Progenitor cell of endocrine pancreas (in vitro differentiated cells): ENCODE results near the gene MROH7. TPM values are rescaled to one million over a fixed set of nuclear protein-coding genes. Genes with fewer than 3 reads are reported as not detected.

ENCODE experiments used
- DNase-seq: peaks from one replicate; pipeline ENCODE4 v3.0.0; 2021; ENCODE audit warnings: low spot score; ENCODE audit not compliant: unreplicated experiment
- H3K27ac Mint-ChIP-seq: 2 replicates; pipeline ENCODE4 v1.8.0; 2021; ENCODE audit warnings: mild to moderate bottlenecking, moderate library complexity, mixed read lengths
- H3K27me3 Mint-ChIP-seq: 2 replicates; pipeline ENCODE4 v1.8.0; 2021; ENCODE audit warnings: mixed read lengths
- H3K36me3 Mint-ChIP-seq: 2 replicates; pipeline ENCODE4 v1.8.0; 2022; ENCODE audit warnings: mixed read lengths; ENCODE audit not compliant: insufficient read depth
- H3K4me1 Mint-ChIP-seq: 2 replicates; pipeline ENCODE4 v1.8.0; 2021; ENCODE audit warnings: low read depth, mixed read lengths
- H3K4me3 Mint-ChIP-seq: 2 replicates; pipeline ENCODE4 v1.8.0; 2021; ENCODE audit warnings: low read depth, mild to moderate bottlenecking, moderate library complexity, mixed read lengths
- H3K9me3 Mint-ChIP-seq: 2 replicates; pipeline ENCODE4 v1.8.0; 2021; ENCODE audit warnings: low read depth, mixed read lengths
- CTCF ChIP-seq: fragments of 200-600 bp; sonication (generic); IDR thresholded peaks from one replicate; pipeline ENCODE4 v1.5.0; 2021; ENCODE audit warnings: antibody characterized with exemption, mild to moderate bottlenecking; ENCODE audit not compliant: unreplicated experiment
- total RNA-seq: library from RNA; stranded (reverse); gene quantifications from 2 replicates; pipeline ENCODE4 v1.2.1, GENCODE V29; 2021

The MROH7 gene
- total RNA-seq, 1 donor from 2014 or later, result 0.50 TPM

DNA sequence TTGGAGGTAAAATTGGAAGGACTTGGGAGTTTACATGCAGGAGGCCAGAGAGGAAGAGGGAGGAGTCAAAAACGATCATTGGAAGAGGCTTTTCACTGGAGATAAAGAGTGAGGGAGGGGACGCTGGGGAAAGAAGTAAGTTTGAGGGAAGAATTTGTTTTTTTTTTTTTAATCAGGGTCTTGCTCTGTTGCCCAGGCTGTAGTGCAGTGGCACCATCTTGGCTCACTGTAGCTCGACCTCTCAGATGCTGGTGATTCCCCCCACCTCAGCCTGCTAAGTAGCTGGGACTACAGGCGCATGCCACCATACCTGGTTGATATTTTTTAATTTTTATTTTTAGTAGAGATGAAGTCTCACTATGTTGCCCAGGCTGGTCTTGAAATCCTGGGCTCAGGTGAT, 1.2 kb upstream of the MROH7 start:
- peaks cover 6% of the 10 kb centered on the region for H3K9me3 Mint-ChIP-seq
- no peak overlapping the region for H3K4me3 Mint-ChIP-seq
- no peak for TF ChIP-seq CTCF
- H3K36me3 Mint-ChIP-seq, result peaks cover 3% of the 10 kb centered on the region
- peaks cover 3% of the 10 kb centered on the region for H3K4me1 Mint-ChIP-seq
- DNase-seq, result no peak
- peaks cover 5% of the 10 kb centered on the region for H3K27me3 Mint-ChIP-seq
- H3K27ac Mint-ChIP-seq, result no peak overlapping the region

DNA sequence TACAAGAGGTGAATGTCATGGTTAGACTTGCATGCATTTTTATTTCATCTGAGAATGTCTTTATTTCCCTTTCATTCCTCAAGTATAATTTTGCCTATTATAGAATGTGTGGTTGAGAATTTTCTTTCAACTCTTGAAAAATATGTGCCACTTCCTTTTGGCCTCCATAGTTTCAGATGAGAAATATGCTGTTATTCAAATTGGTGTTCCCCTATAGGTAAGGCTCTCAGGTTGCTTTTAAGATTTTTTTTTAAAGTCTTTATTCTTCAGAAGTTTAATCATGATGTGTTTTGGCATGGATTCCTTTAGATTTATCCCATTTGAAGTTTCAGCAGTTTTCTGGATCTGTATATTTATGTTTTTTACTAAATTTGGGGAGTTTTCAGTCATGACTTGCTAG, 2.1 kb downstream of the MROH7 start:
- no peak for DNase-seq
- Mint-ChIP-seq H3K36me3 (peaks cover 3% of the 10 kb centered on the region), H3K27ac (no peak overlapping the region), H3K27me3 (peaks cover 5% of the 10 kb centered on the region), H3K4me1 (peaks cover 7% of the 10 kb centered on the region), H3K4me3 (no peak overlapping the region), H3K9me3 (peaks cover 6% of the 10 kb centered on the region)
- no peak for TF ChIP-seq CTCF

- no peak for DNase-seq
- H3K27ac Mint-ChIP-seq, result no peak overlapping the region
- H3K27me3 Mint-ChIP-seq, result no peaks in the 10 kb centered on the region
- peaks cover 6% of the 10 kb centered on the region for H3K9me3 Mint-ChIP-seq
- H3K4me1 Mint-ChIP-seq, result peaks cover 25% of the 10 kb centered on the region
- TF ChIP-seq CTCF, result no peak
- peaks cover 3% of the 10 kb centered on the region for H3K36me3 Mint-ChIP-seq
- no peak overlapping the region for H3K4me3 Mint-ChIP-seq
Observed at GRCh38 chr1:54645806-54646676, 4.5 kb downstream of the MROH7 start.

DNA sequence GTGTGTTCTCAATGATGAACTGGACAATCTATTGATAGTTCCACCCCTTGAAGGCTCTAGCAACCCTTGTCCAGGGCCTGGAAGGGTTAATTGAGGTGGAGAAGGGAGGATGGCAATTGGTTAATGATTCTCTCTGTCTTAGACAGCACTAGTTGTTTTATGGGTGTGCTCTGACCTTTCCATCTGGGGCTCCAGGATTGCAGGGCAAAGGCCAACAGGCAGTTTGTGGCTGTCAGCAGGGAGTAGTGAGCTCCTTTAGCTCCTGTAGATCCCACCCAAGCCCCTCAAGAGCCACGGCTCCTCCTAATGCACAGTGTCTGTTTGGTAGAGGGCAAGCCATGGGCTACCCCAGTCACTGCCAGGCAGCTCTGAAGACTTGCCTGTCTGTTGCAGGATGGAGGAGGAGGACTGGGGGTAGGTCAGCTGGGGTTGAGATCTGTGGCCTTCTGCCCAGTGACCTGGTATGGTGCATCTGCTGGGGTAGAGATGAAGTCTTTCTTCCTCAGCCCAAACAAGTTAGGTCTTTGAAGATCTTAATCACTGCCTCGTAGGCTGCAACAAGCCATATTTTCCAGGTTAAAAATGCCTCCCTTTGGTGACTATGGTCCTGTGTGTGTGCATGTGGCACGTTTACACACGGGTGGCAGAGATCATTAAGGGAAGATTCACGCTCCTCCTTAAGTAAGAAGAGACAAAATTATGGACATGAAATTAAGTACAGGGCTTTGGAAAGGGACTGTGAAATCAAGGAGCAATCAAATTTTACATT, 7.7 kb downstream of the MROH7 start:
- no peaks in the 10 kb centered on the region for H3K36me3 Mint-ChIP-seq
- no peaks in the 10 kb centered on the region for H3K27me3 Mint-ChIP-seq
- no peaks in the 10 kb centered on the region for H3K9me3 Mint-ChIP-seq
- H3K4me1 Mint-ChIP-seq, result peaks cover 31% of the 10 kb centered on the region
- no peak for TF ChIP-seq CTCF
- no peak for DNase-seq
- no peak overlapping the region for H3K27ac Mint-ChIP-seq
- no peak overlapping the region for H3K4me3 Mint-ChIP-seq

- Mint-ChIP-seq H3K27ac (no peak overlapping the region), H3K4me3 (no peak overlapping the region), H3K36me3 (no peaks in the 10 kb centered on the region), H3K9me3 (no peaks in the 10 kb centered on the region), H3K27me3 (no peaks in the 10 kb centered on the region), H3K4me1 (peaks cover 31% of the 10 kb centered on the region)
- no peak for DNase-seq
- TF ChIP-seq CTCF, result no peak
Observed at GRCh38 chr1:54649921-54650320, 8.3 kb downstream of the MROH7 start.
